Heart left ventricle (tissue), 11 donors: ENCODE measurements around the gene GRIK5. TPM values are rescaled to one million over a fixed set of nuclear protein-coding genes. Genes with fewer than 3 reads are reported as not detected.

Source experiments
- polyA plus RNA-seq, 2 donors: library from polyadenylated mRNA; stranded (reverse); fragments of 200-250 nt; gene quantifications; one replicate each; pipeline ENCODE4 v1.2.3, GENCODE V29; 2013
- total RNA-seq, 9 donors: library from RNA; depleted of rRNA in 2 of 9; stranded (reverse); fragments of >200 nt in 2 of 9; fragmentation: NEBNext Ultra II Directional in 3 of 9; extraction: Animal tissue kit (Norgen Biotek cat#: 25700) in 3 of 9; gene quantifications; one replicate each; pipeline versions ENCODE4 v1.1.0 to v1.2.4, GENCODE V29; 2016 to 2023
- donor health status: ischemic (EF 13 %, LVEDD 7.1; RV severe dilation, severe dysfunction).
- donor health status: healthy with polysubstance abuse.
- donor health status: DM: no; HTN: yes; CAD: no.
- donor health status: DM: no; HTN: no; CAD: no.
- donor health status: ischemic (EF 25% LVEDD 5.7; RV mildly dilated, moderate dysfunction).
- donor health status: healthy.
- donor health status: DM: yes; HTN: yes; CAD: no.
- donor health status: PGD.
- donor health status: nonischemic (EF 23%, LVEDD 6.1; RV moderate dilation, normal function).

Gene GRIK5
- total and polyA plus RNA-seq, 11 donors: 0.28 to 9.0 (median 2.5) TPM

Other genes with a start within 250 kb of the GRIK5 start
- gene LYPD4, start 225.5 kb downstream of the GRIK5 start, total RNA-seq: not detected
- gene LYPD4, start 225.5 kb downstream of the GRIK5 start, polyA plus RNA-seq: not detected
- gene DMRTC2, start 225.2 kb downstream of the GRIK5 start, total RNA-seq: not detected
- gene DMRTC2, start 225.2 kb downstream of the GRIK5 start, polyA plus RNA-seq: not detected
- gene RPS19, start 210.0 kb downstream of the GRIK5 start, total RNA-seq: 1,000 to 10,000 TPM in 1 of 9 donors, 100 to 1,000 TPM in 8; 161 to 1,072 (median 585) TPM
- 1,000 to 10,000 TPM in 1 of 2 donors, 100 to 1,000 TPM in 1; 840 to 1,676 TPM for gene RPS19, start 210.0 kb downstream of the GRIK5 start, polyA plus RNA-seq
- under 1 TPM in 3 of 9 donors, not detected in 6; 0.37 to 0.88 (median 0.45) TPM for gene CD79A, start 192.9 kb downstream of the GRIK5 start, total RNA-seq
- gene CD79A, start 192.9 kb downstream of the GRIK5 start, polyA plus RNA-seq: under 1 TPM in 1 of 2 donors, not detected in 1; 0.51 TPM
- gene ARHGEF1, start 187.0 kb downstream of the GRIK5 start, total RNA-seq: 10 to 100 TPM; 22.8 to 89.2 (median 27.2) TPM
- 10 to 100 TPM; 32.1 to 44.1 TPM for gene ARHGEF1, start 187.0 kb downstream of the GRIK5 start, polyA plus RNA-seq
- gene ERFL, start 141.8 kb downstream of the GRIK5 start, total RNA-seq: under 1 TPM in 1 of 9 donors, not detected in 8; 0.13 TPM
- not detected for gene ERFL, start 141.8 kb downstream of the GRIK5 start, polyA plus RNA-seq
- 100 to 1,000 TPM in 3 of 9 donors, 10 to 100 TPM in 6; 43.2 to 128 (median 67.2) TPM for gene RABAC1, start 110.9 kb downstream of the GRIK5 start, total RNA-seq
- 100 to 1,000 TPM in 1 of 2 donors, 10 to 100 TPM in 1; 97.2 to 217 TPM for gene RABAC1, start 110.9 kb downstream of the GRIK5 start, polyA plus RNA-seq
- gene ATP1A3, start 76.0 kb downstream of the GRIK5 start, total RNA-seq: 100 to 1,000 TPM; 165 to 414 (median 231) TPM
- gene ATP1A3, start 76.0 kb downstream of the GRIK5 start, polyA plus RNA-seq: 100 to 1,000 TPM in 1 of 2 donors, 10 to 100 TPM in 1; 48.3 to 117 TPM
- gene ZNF574, start 6.0 kb upstream of the GRIK5 start, total RNA-seq: 10 to 100 TPM in 3 of 9 donors, 1 to 10 TPM in 6; 6.3 to 17.7 (median 8.8) TPM
- gene ZNF574, start 6.0 kb upstream of the GRIK5 start, polyA plus RNA-seq: 1 to 10 TPM; 5.1 to 6.9 TPM
- 10 to 100 TPM in 1 of 9 donors, 1 to 10 TPM in 1, under 1 TPM in 7; 0.16 to 10.1 (median 0.50) TPM for gene POU2F2, start 62.2 kb upstream of the GRIK5 start, total RNA-seq
- under 1 TPM; 0.61 to 0.69 TPM for gene POU2F2, start 62.2 kb upstream of the GRIK5 start, polyA plus RNA-seq
- gene DEDD2, start 147.5 kb upstream of the GRIK5 start, total RNA-seq: 10 to 100 TPM; 11.1 to 24.1 (median 17.2) TPM
- gene DEDD2, start 147.5 kb upstream of the GRIK5 start, polyA plus RNA-seq: 10 to 100 TPM; 12.6 to 18.3 TPM
- gene ZNF526, start 150.1 kb upstream of the GRIK5 start, total RNA-seq: 1 to 10 TPM; 3.9 to 7.2 (median 5.8) TPM
- gene ZNF526, start 150.1 kb upstream of the GRIK5 start, polyA plus RNA-seq: 1 to 10 TPM; 3.3 to 5.4 TPM
- 10 to 100 TPM; 22.5 to 46.9 (median 36.8) TPM for gene GSK3A, start 172.4 kb upstream of the GRIK5 start, total RNA-seq
- 10 to 100 TPM; 51.6 to 76.5 TPM for gene GSK3A, start 172.4 kb upstream of the GRIK5 start, polyA plus RNA-seq
- gene ERF, start 184.9 kb upstream of the GRIK5 start, total RNA-seq: 10 to 100 TPM; 26.1 to 49.7 (median 35.5) TPM
- 10 to 100 TPM; 31.9 to 45.4 TPM for gene ERF, start 184.9 kb upstream of the GRIK5 start, polyA plus RNA-seq
- 10 to 100 TPM; 25.5 to 54.8 (median 35.8) TPM for gene CIC, start 199.0 kb upstream of the GRIK5 start, total RNA-seq
- 10 to 100 TPM; 27.1 to 27.5 TPM for gene CIC, start 199.0 kb upstream of the GRIK5 start, polyA plus RNA-seq
- under 1 TPM in 3 of 9 donors, not detected in 6; 0.16 to 0.53 (median 0.40) TPM for gene PRR19, start 231.9 kb upstream of the GRIK5 start, total RNA-seq
- gene PRR19, start 231.9 kb upstream of the GRIK5 start, polyA plus RNA-seq: under 1 TPM in 1 of 2 donors, not detected in 1; 0.17 TPM
- gene PAFAH1B3, start 232.4 kb upstream of the GRIK5 start, total RNA-seq: 1 to 10 TPM; 1.8 to 9.4 (median 2.5) TPM
- gene PAFAH1B3, start 232.4 kb upstream of the GRIK5 start, polyA plus RNA-seq: 1 to 10 TPM; 4.9 to 9.5 TPM
- gene TMEM145, start 243.1 kb upstream of the GRIK5 start, total RNA-seq: under 1 TPM in 2 of 9 donors, not detected in 7; 0.16 to 0.27 TPM
- under 1 TPM; 0.11 to 0.18 TPM for gene TMEM145, start 243.1 kb upstream of the GRIK5 start, polyA plus RNA-seq